HCT116 (cell line): Measurements from ENCODE around the gene DBN1. TPM values are rescaled to one million over a fixed set of nuclear protein-coding genes. Genes with fewer than 3 reads are reported as not detected.

ENCODE experiments used
- ATAC-seq: fragments of 200-7000 bp; cut with Tn5 transposase; 2 replicates; pipeline ENCODE4 v1.9.1; 2020; ENCODE audit warnings: mild to moderate bottlenecking, moderate library complexity
- BruUV-seq: library from RNA; stranded (reverse); fragments of 400-500 nt; replicated peaks from 2 replicates; lab custom pipeline; 2021; lab: Mats Ljungman, UMichigan
- CTCF ChIA-PET: fragments of 300-600 bp; sonication (Branson Sonifier 250); formaldehyde crosslinking; loops from one replicate; lab custom pipeline; 2021; ENCODE audit warnings: antibody characterized with exemption; lab: Charles Lee
- POLR2A ChIA-PET: fragments of 300-600, 350-600 bp; sonication (Branson Sonifier 250); formaldehyde crosslinking; loops from one replicate; lab custom pipeline; 2021; ENCODE audit warnings: antibody characterized with exemption; lab: Charles Lee
- RAD21 ChIA-PET, 2 experiments: fragments of 300-600 bp; sonication (Branson Sonifier 250); formaldehyde crosslinking; loops; one replicate each; lab custom pipeline; 2023; ENCODE audit warnings: low total read pairs in 2 of 2; ENCODE audit not compliant: uncharacterized antibody in 2 of 2, unreplicated experiment in 2 of 2, low non-redundant PET in 1 of 2; lab: Charles Lee
- DNase-seq: peaks from one replicate; pipeline ENCODE4 v3.0.0-alpha.2; 2010; ENCODE audit warnings: low read depth, low spot score
- H2AFZ ChIP-seq: fragments of 200-600 bp; shearing (Covaris generic), sonication (generic); 2 replicates; pipeline ENCODE4 v1.6.1; 2017; ENCODE audit warnings: low read depth, mixed run types, mixed read lengths, antibody characterized with exemption, low read length; ENCODE audit not compliant: poor library complexity, severe bottlenecking
- H3K27ac ChIP-seq: 2 replicates; pipeline ENCODE4 v1.5.1; 2012; ENCODE audit warnings: low read depth, low read length
- H3K27me3 ChIP-seq: fragments of 200-600 bp; sonication (generic); 2 replicates; pipeline ENCODE4 v1.6.1; 2016; ENCODE audit warnings: mixed run types, low read length, mixed read lengths; ENCODE audit not compliant: insufficient read depth
- H3K36me3 ChIP-seq, 2 experiments: fragments of 200-500 bp in 1 of 2; fragments of 200-600 bp in 1 of 2; sonication (Bioruptor generic) in 1 of 2; sonication (generic) in 1 of 2; 2 replicates each; pipeline versions ENCODE4 v1.5.1 to v1.6.1; 2014 to 2016; ENCODE audit warnings: low read length in 2 of 2, inconsistent platforms in 1 of 2, mixed read lengths in 1 of 2, mixed run types in 1 of 2; ENCODE audit not compliant: insufficient read depth in 2 of 2, control insufficient read depth in 1 of 2
- H3K4me1 ChIP-seq, 2 experiments: fragments of 200-600 bp in 1 of 2; sonication (generic) in 1 of 2; 2 replicates each; pipeline versions ENCODE4 v1.5.1 to v1.6.1; 2012 to 2017; ENCODE audit warnings: low read length in 2 of 2, inconsistent platforms in 1 of 2, mild to moderate bottlenecking in 1 of 2, mixed read lengths in 1 of 2, mixed run types in 1 of 2, moderate library complexity in 1 of 2; ENCODE audit not compliant: insufficient read depth in 2 of 2, control insufficient read depth in 1 of 2
- H3K4me2 ChIP-seq: fragments of 200-600 bp; sonication (generic); 2 replicates; pipeline ENCODE4 v1.6.1; 2017; ENCODE audit warnings: mixed run types, low read length, mixed read lengths
- H3K4me3 ChIP-seq, 2 experiments: fragments of 200-600 bp in 1 of 2; sonication (generic) in 1 of 2; replicated peaks in 1 of 2; 2 replicates each; pipeline ENCODE4 v1.5.1; 2011 to 2016; ENCODE audit warnings: low read length in 2 of 2, control low read depth in 1 of 2, low read depth in 1 of 2, mild to moderate bottlenecking in 1 of 2, mixed read lengths in 1 of 2, mixed run types in 1 of 2
- H3K79me2 ChIP-seq: fragments of 200-600 bp; sonication (generic); 2 replicates; pipeline ENCODE4 v1.6.1; 2017; ENCODE audit warnings: mild to moderate bottlenecking, mixed run types, low read length, moderate library complexity, mixed read lengths; ENCODE audit not compliant: insufficient read depth
- H3K9ac ChIP-seq: fragments of 200-600 bp; sonication (generic); 2 replicates; pipeline ENCODE4 v1.6.1; 2016; ENCODE audit warnings: low read length, mixed read lengths
- H3K9me2 ChIP-seq: fragments of 200-600 bp; sonication (generic), shearing (Covaris generic); 2 replicates; pipeline ENCODE4 v1.6.1; 2017; ENCODE audit warnings: mixed run types, mild to moderate bottlenecking, moderate library complexity; ENCODE audit not compliant: insufficient read depth
- H3K9me3 ChIP-seq, 2 experiments: fragments of 200-500 bp in 1 of 2; fragments of 200-600 bp in 1 of 2; sonication (Bioruptor generic) in 1 of 2; sonication (generic) in 1 of 2; 2 replicates each; pipeline ENCODE4 v1.6.1; 2014 to 2017; ENCODE audit warnings: low read length in 2 of 2, mixed read lengths in 2 of 2, inconsistent platforms in 1 of 2, low read depth in 1 of 2, mild to moderate bottlenecking in 1 of 2, mixed run types in 1 of 2, moderate library complexity in 1 of 2; ENCODE audit not compliant: control insufficient read depth in 1 of 2, insufficient read depth in 1 of 2
- H4K20me1 ChIP-seq: fragments of 200-600 bp; sonication (generic), shearing (Covaris generic); 2 replicates; pipeline ENCODE4 v1.6.1; 2017; ENCODE audit warnings: mixed run types, mild to moderate bottlenecking, moderate library complexity; ENCODE audit not compliant: insufficient read depth
- EZH2 ChIP-seq: fragments of 200-600 bp; sonication (generic); IDR thresholded peaks from 2 replicates; pipeline ENCODE4 v1.6.1; 2017; ENCODE audit warnings: antibody characterized with exemption, mixed run types
- FOSL1 ChIP-seq: IDR thresholded peaks from 2 replicates; pipeline ENCODE4 v1.6.1; 2012; ENCODE audit warnings: low read depth
- JUND ChIP-seq: IDR thresholded peaks from 2 replicates; pipeline ENCODE4 v1.6.1; 2012
- POLR2AphosphoS5 ChIP-seq: IDR thresholded peaks from 2 replicates; pipeline ENCODE4 v1.6.1; 2011; ENCODE audit warnings: mild to moderate bottlenecking, low read depth, low read length, moderate library complexity
- REST ChIP-seq: IDR thresholded peaks from 2 replicates; pipeline ENCODE4 v1.6.1; 2012; ENCODE audit warnings: low read depth
- SRF ChIP-seq: IDR thresholded peaks from 2 replicates; pipeline ENCODE4 v1.6.1; 2012; ENCODE audit warnings: low read depth
- intact Hi-C: fragments of 100-400 bp; cut with micrococcal nuclease; formaldehyde crosslinking; loops from 2 replicates; pipeline ENCODE4 v1.10.0; 2022
- total RNA-seq: library from RNA; stranded (reverse); gene quantifications from one replicate; pipeline ENCODE4 v1.2.1, GENCODE V29; 2021; ENCODE audit not compliant: unreplicated experiment

The DBN1 gene
- total RNA-seq, 1 experiment from 2014 or later: 144 TPM

DNA sequence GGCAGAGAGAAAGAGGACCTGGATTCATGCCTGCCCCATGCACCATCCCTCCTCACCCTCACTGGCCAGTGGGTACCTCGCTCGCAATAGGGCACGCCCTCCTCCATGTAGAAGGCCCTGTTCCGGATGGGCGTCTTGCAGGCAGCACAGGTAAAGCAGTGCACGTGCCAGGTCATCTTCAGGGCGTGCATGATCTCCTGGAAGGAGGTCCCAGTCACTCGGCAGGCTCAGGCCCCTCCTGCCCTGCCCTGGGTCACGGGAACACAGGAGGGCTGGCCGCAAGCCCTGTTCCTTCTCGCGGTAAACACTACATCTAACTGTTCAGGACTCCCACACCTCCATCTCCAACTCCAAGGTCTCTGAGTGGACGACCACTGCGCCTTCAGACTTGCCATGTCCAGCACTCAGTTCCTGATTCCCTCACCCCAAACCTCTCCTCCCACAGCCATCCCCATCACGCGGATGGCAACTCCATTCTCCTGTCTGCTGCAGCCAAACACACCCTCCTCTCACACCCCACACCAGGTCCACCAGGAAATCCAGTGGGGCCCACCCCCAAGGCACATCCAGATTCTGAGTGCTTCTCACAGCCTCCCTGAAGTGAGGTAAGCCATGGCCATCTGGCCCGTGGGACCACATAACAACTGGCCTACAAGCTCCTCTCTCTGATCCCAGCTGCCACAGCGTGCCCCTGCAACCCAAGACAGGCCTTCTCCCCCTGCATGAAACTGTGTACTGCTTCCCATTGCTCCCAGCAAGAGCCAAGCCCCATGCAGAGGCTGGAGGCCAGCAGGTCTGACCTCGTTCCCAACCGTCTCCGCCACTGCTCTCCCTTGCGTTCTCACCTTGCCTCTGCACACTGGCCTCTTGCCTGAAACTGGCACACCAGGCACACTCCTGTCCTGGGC lies 10.8 kb upstream of the DBN1 start:
- ChIA-PET CTCF (no interaction called here), RAD21 (no interaction called here), POLR2A (interaction anchor here (2.1 kb wide), 1 partner anchor 11 kb away, joined by 9 read pairs; no protein-coding TSS in a partner anchor)
- no peaks in the 10 kb centered on the region for H3K27me3 ChIP-seq
- H3K79me2 ChIP-seq: peaks cover 4% of the 10 kb centered on the region; the same call in 1 of the 2 replicates
- intact Hi-C loops: no loop called here
- no peaks in the 10 kb centered on the region; a peak in 1 of 4 replicates for H3K4me1 ChIP-seq
- no peaks in the 10 kb centered on the region for H3K9me2 ChIP-seq
- H3K9ac ChIP-seq: no peak overlapping the region
- DNase-seq: no peak
- no peaks in the 10 kb centered on the region for H4K20me1 ChIP-seq
- no peak overlapping the region for H3K4me2 ChIP-seq
- no TSS peak for BruUV-seq
- no peak overlapping the region for H2AFZ ChIP-seq
- H3K27ac ChIP-seq: no peak overlapping the region
- H3K4me3 ChIP-seq: no peak overlapping the region
- H3K9me3 ChIP-seq: no peaks in the 10 kb centered on the region
- TF ChIP-seq POLR2AphosphoS5 (peak; percentile 46), EZH2 (no peak)
- TF ChIP-seq, all 23 proteins: peak for 1
- ATAC-seq: peak; percentile 8; the same call in 1 of the 2 replicates
- H3K36me3 ChIP-seq: peaks cover 13 to 20% of the 10 kb centered on the region in 2 experiments; a peak in 3 of 4 replicates

DNA sequence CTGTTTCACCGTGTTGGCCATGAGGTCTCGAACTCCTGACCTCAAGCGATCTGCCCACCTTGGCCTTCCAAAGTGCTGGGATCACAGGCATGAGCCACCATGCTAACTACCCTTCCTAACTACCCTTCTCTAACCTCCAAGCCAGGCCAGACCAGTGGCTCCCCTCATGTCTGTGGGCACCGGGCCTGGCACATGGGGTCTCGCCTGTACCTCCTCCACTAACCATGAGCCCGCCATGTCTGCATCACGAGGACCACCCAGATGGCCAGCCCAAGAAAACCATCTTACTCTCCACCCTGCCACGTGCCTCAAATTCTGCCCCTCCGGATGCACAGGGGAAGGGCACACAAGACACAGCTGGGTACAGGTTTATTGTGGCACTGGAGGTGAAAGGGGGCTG lies 9.6 kb upstream of the DBN1 start:
- Histone ChIP-seq H2AFZ (no peak overlapping the region), H3K9ac (no peak overlapping the region), H3K4me1 (no peaks in the 10 kb centered on the region; a peak in 1 of 4 replicates), H3K4me3 (no peak overlapping the region), H3K27ac (no peak overlapping the region), H3K9me3 (no peaks in the 10 kb centered on the region), H4K20me1 (no peaks in the 10 kb centered on the region), H3K4me2 (no peak overlapping the region), H3K36me3 (peaks cover 7 to 11% of the 10 kb centered on the region in 2 experiments; a peak in 2 of 4 replicates), H3K27me3 (no peaks in the 10 kb centered on the region), H3K79me2 (no peaks in the 10 kb centered on the region), H3K9me2 (no peaks in the 10 kb centered on the region)
- DNase-seq (no peak), ATAC-seq (no peak)
- ChIA-PET CTCF (no interaction called here), POLR2A (no interaction called here), RAD21 (no interaction called here)
- no TSS peak for BruUV-seq
- TF ChIP-seq FOSL1 (no peak), REST (no peak), JUND (no peak), SRF (no peak)
- intact Hi-C loops: no loop called here
